GM18907 (cell line): ENCODE data around the gene ITCH.
"Not testable (repeated sequence)": the region's sequence is repeated elsewhere in the genome, so short reads cannot be mapped to it uniquely, and the experiment has no call there.

Source experiments
- ATAC-seq: cut with Tn5 transposase; IDR thresholded peaks from one replicate; pipeline ENCODE4 v1.9.1; 2021; ENCODE audit warnings: mild to moderate bottlenecking, moderate library complexity; ENCODE audit not compliant: unreplicated experiment

The ITCH gene

GRCh38 chr20:34410336-34410735 lies 47.3 kb downstream of the ITCH start:
- ATAC-seq, result no peak

- no peak for ATAC-seq
Measured at GRCh38 chr20:34412453-34412852, 49.4 kb downstream of the ITCH start.

GRCh38 chr20:34414525-34414924 lies 51.5 kb downstream of the ITCH start:
- ATAC-seq, result not testable (repeated sequence)

GRCh38 chr20:34415079-34415478 lies 52.0 kb downstream of the ITCH start:
- no peak for ATAC-seq

- no peak for ATAC-seq
Measured at GRCh38 chr20:34420146-34420545, 57.1 kb downstream of the ITCH start.

GRCh38 chr20:34420975-34421374 lies 57.9 kb downstream of the ITCH start:
- no peak for ATAC-seq

- no peak for ATAC-seq
Measured at GRCh38 chr20:34421766-34422466, 58.8 kb downstream of the ITCH start.

GRCh38 chr20:34425032-34425690 lies 62.1 kb downstream of the ITCH start:
- ATAC-seq, result not testable (repeated sequence)

GRCh38 chr20:34426026-34426425 lies 63.0 kb downstream of the ITCH start:
- ATAC-seq, result no peak

- no peak for ATAC-seq
Measured at GRCh38 chr20:34427331-34427730, 64.3 kb downstream of the ITCH start.

- no peak for ATAC-seq
Measured at GRCh38 chr20:34427784-34428183, 64.7 kb downstream of the ITCH start.

- no peak for ATAC-seq
Measured at GRCh38 chr20:34431168-34431567, 68.1 kb downstream of the ITCH start.

- not testable (repeated sequence) for ATAC-seq
Measured at GRCh38 chr20:34432663-34433062, 69.6 kb downstream of the ITCH start.

- ATAC-seq, result no peak
Measured at GRCh38 chr20:34433391-34433790, 70.3 kb downstream of the ITCH start.

- no peak for ATAC-seq
Measured at GRCh38 chr20:34435589-34435988, 72.5 kb downstream of the ITCH start.

GRCh38 chr20:34437330-34437986 lies 74.4 kb downstream of the ITCH start:
- no peak for ATAC-seq

GRCh38 chr20:34439168-34439567 lies 76.1 kb downstream of the ITCH start:
- no peak for ATAC-seq

GRCh38 chr20:34441423-34441822 lies 78.3 kb downstream of the ITCH start:
- not testable (repeated sequence) for ATAC-seq

GRCh38 chr20:34443546-34443945 lies 80.5 kb downstream of the ITCH start:
- no peak for ATAC-seq

- ATAC-seq, result no peak
Measured at GRCh38 chr20:34445177-34446065, 82.3 kb downstream of the ITCH start.

GRCh38 chr20:34448517-34448916 lies 85.4 kb downstream of the ITCH start:
- no peak for ATAC-seq
